ENCODE data around the gene SIPA1L2.

SIPA1L2 gene

GRCh38 chr1:232627645-232628334, 2.1 kb downstream of the SIPA1L2 start (continued):
- TF ChIP-seq PRDM6 (tag by site-specific recombination; IDR thresholded peaks at IDR 0.05) (peak; percentile 47; the same call in 1 of the 2 replicates), ZFHX2 (tag by site-specific recombination; conservative IDR thresholded peaks at IDR 0.05) (no peak), ZNF292 (tag by site-specific recombination; IDR thresholded peaks at IDR 0.05; ENCODE audit: borderline replicate concordance, low read depth) (no peak), ZNF658 (tag by site-specific recombination; IDR thresholded peaks at IDR 0.05) (no peak), ZNF677 (tag by site-specific recombination; IDR thresholded peaks at IDR 0.05) (no peak), ZNF544 (tag by site-specific recombination; IDR thresholded peaks at IDR 0.05) (no peak), ZNF18 (tag by site-specific recombination; IDR thresholded peaks at IDR 0.05) (no peak)

- Histone ChIP-seq H3K27ac (ENCODE audit: extremely low read depth, low read depth, low read length) (no peak overlapping the region), H3K4me3 (ENCODE audit: low read depth, low read length) (no peak overlapping the region; the same call in 1 of the 2 replicates), H3K9me3 (ENCODE audit: control insufficient read depth, insufficient read depth, low read depth, low read length) (no peaks in the 10 kb centered on the region), H3K4me1 (ENCODE audit: control insufficient read depth, insufficient read depth, low read length) (peaks cover 28% of the 10 kb centered on the region), H3K36me3 (ENCODE audit: control insufficient read depth in 2 of 2, insufficient read depth in 1 of 2, low read length in 2 of 2) (no peaks in the 10 kb centered on the region)
- ChIA-PET POLR2A (interaction anchor here (0.6 to 1.6 kb wide), 9 partner anchors 14 to 123 kb away, joined by 3 to 6 read pairs (median 3); no protein-coding TSS in a partner anchor), CTCF (interaction anchor here (0.6 to 2.4 kb wide), 64 partner anchors 12 to 934 kb away, joined by 3 to 24 read pairs (median 4); no protein-coding TSS in a partner anchor)
- no peak for TF ChIP-seq TSHZ1 (tag by site-specific recombination; IDR thresholded peaks at IDR 0.05; ENCODE audit: borderline replicate concordance)
- TF ChIP-seq ZNF785 (tag by site-specific recombination; IDR thresholded peaks at IDR 0.05): no peak
- peak; percentile 16; the same call in 1 of the 2 replicates for TF ChIP-seq PRDM6 (tag by site-specific recombination; IDR thresholded peaks at IDR 0.05)
- TF ChIP-seq ZNF416 (tag by site-specific recombination; IDR thresholded peaks at IDR 0.05): no peak
- TF ChIP-seq ZNF510 (tag by site-specific recombination; IDR thresholded peaks at IDR 0.05; ENCODE audit: insufficient replicate concordance): no peak
- no peak for TF ChIP-seq ZNF571 (tag by site-specific recombination; IDR thresholded peaks at IDR 0.05)
Measured at GRCh38 chr1:232627171-232627570, 2.8 kb downstream of the SIPA1L2 start.

- peaks cover 32% of the 10 kb centered on the region for H3K4me1 ChIP-seq (ENCODE audit: control insufficient read depth, insufficient read depth, low read length)
- no peak overlapping the region for H3K27ac ChIP-seq (ENCODE audit: extremely low read depth, low read depth, low read length)
- no peaks in the 10 kb centered on the region for H3K36me3 ChIP-seq (ENCODE audit: control insufficient read depth in 2 of 2, insufficient read depth in 1 of 2, low read length in 2 of 2)
- no peak overlapping the region for H3K4me3 ChIP-seq (ENCODE audit: low read depth, low read length)
- H3K9me3 ChIP-seq (ENCODE audit: control insufficient read depth, insufficient read depth, low read depth, low read length): no peaks in the 10 kb centered on the region
- TF ChIP-seq ATF2 (tag by site-specific recombination; IDR thresholded peaks at IDR 0.05; ENCODE audit: low read depth) (peak; percentile 73), ZNF169 (tag by site-specific recombination; IDR thresholded peaks at IDR 0.05) (no peak)
- ChIA-PET CTCF (interaction anchor here (0.6 to 2.4 kb wide), 23 partner anchors 11 to 933 kb away, joined by 3 to 24 read pairs (median 5); no protein-coding TSS in a partner anchor), POLR2A (interaction anchor here (1.4 to 1.6 kb wide), 2 partner anchors 26 to 89 kb away, joined by 3 to 6 read pairs; no protein-coding TSS in a partner anchor)
Measured at GRCh38 chr1:232626452-232626851, 3.5 kb downstream of the SIPA1L2 start.

All from HEK293 (cell line).